Fibroblast of the aortic adventitia (primary cell): ENCODE data around the gene YIPF1. TPM values are rescaled to one million over a fixed set of nuclear protein-coding genes. Genes with fewer than 3 reads are reported as not detected.

ENCODE experiments used
- DNase-seq: peaks from one replicate; pipeline ENCODE4 v3.0.0-alpha.2; 2010; ENCODE audit warnings: low read depth
- H3K4me3 ChIP-seq: 2 replicates; pipeline ENCODE4 v1.5.1; 2011; ENCODE audit warnings: low read depth, mild to moderate bottlenecking, control low read depth, low read length, moderate library complexity
- total RNA-seq: library from RNA; depleted of rRNA; stranded (reverse); fragments of >200 nt; gene quantifications from 2 replicates; pipeline ENCODE4 v1.2.3, GENCODE V29; 2012; ENCODE audit warnings: low replicate concordance
- TF ChIP-seq, protein P1 (sequence below): IDR thresholded peaks from 2 replicates; pipeline ENCODE4 v1.5.1; 2011; ENCODE audit warnings: mild to moderate bottlenecking, low read length, control low read depth, inconsistent platforms; ENCODE audit not compliant: insufficient read depth

Gene YIPF1
- total RNA-seq: 30.1 and 34.4 TPM in 2 replicates

DNA sequence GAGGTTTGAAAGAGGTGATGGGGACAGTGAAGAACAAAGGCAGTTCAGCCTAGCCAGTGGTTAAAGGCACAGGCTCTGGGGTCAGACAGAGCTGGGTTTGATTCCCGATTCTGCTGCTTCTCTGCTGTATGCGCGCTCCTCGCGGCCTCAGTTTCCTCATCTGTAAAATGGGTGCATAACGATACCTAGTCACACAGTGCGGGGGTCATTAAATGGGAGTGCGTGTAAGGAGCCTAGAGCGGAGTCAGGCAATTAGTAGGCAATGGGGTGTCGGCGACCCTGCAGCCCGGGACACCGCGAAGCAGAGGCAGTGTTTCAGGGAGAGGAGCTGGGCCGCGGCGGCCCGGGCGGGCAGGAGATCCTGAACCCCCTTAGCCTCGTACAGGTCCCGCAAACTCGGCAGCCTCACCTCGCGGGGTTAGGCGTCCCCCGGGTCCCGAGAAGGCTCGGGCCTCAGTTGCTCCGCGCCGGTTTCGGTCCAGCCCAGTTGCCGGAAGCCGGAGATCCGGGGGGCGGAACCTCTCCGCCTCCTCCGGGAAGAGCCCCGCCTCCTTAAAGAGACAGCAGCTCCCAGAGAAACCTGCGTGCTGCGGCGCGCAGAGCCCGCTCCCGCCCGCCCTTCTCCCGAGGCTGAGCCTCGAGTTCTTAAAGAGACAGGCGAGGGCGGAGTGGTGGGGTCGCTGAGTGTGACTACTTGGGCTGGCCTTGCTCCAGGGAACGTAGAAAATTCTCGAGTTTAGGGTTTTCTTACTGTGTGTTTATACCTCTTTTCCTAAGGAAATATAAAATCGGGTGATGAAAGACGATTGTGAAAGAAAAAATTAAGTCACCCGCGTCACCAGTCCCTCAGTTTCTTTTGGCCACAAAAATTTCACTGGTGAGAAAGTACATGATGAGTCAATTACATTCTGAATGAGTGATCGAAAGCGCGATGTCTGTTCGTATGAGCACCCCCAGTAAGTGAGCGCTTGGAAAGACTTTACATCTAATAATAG, at the start of gene YIPF1:
TSS of gene YIPF1 (minus strand) at position 494 of the 995 bp plus-strand sequence. CDS start 860 bp downstream, outside the sequence.
- peak; percentile 81 for DNase-seq
- TF ChIP-seq, protein P1, sequence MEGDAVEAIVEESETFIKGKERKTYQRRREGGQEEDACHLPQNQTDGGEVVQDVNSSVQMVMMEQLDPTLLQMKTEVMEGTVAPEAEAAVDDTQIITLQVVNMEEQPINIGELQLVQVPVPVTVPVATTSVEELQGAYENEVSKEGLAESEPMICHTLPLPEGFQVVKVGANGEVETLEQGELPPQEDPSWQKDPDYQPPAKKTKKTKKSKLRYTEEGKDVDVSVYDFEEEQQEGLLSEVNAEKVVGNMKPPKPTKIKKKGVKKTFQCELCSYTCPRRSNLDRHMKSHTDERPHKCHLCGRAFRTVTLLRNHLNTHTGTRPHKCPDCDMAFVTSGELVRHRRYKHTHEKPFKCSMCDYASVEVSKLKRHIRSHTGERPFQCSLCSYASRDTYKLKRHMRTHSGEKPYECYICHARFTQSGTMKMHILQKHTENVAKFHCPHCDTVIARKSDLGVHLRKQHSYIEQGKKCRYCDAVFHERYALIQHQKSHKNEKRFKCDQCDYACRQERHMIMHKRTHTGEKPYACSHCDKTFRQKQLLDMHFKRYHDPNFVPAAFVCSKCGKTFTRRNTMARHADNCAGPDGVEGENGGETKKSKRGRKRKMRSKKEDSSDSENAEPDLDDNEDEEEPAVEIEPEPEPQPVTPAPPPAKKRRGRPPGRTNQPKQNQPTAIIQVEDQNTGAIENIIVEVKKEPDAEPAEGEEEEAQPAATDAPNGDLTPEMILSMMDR: no peak
- H3K4me3 ChIP-seq: peak within 1 kb of the TSS; percentile 100

DNA sequence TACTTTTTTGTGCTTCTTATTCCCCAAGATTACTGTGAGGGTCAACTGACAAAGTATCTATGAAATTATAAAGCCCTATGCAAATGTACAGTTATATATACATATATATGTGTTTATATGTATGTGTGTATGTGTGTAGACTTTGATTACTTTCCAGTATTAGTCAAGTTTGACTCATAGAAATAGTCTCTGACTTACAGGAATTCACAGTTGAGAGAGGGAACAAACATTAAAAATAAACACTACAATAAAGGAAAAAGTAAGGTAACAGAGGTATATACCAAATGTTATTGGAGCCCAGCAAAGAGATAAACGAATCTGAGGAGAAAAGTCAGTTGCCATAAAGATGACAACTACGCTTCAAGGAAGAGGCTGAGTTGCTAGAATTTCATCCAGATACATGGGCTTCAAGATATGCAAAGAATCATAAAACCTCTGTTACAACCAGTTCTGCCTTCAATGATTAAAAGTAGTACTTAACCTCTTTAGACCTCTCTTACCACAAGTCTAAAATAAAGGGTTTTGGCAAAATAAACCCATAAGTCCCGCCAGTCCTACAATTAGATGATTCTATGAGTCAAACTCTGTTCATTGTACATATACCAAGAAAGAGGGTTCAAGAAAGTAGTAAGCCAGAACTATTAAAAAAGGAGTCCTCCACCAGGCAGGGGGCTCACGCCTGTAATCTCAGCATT, 48.7 kb upstream of the YIPF1 start:
- TF ChIP-seq, protein P1: no peak
- H3K4me3 ChIP-seq: no peak overlapping the region
- no peak for DNase-seq

DNA sequence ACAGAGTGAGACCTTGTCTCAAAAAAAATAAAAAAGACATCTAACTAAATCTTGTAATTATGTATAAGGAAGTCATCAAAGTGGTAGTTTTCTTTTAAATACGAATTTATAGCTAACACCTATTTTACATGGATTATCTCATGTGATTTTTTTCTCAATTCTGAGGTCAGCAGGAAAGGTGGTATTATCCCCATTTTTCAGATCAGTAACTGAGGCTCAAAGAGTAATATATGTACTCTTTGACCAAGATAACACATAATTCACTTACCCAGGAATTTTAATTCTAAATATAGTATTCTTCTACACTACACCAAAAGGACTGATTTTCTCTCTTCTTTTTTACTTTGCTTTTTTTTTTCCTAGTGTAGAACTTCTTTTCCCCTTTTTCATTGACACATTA, 46.8 kb upstream of the YIPF1 start:
- no peak overlapping the region for H3K4me3 ChIP-seq
- TF ChIP-seq, protein P1: no peak
- no peak for DNase-seq

DNA sequence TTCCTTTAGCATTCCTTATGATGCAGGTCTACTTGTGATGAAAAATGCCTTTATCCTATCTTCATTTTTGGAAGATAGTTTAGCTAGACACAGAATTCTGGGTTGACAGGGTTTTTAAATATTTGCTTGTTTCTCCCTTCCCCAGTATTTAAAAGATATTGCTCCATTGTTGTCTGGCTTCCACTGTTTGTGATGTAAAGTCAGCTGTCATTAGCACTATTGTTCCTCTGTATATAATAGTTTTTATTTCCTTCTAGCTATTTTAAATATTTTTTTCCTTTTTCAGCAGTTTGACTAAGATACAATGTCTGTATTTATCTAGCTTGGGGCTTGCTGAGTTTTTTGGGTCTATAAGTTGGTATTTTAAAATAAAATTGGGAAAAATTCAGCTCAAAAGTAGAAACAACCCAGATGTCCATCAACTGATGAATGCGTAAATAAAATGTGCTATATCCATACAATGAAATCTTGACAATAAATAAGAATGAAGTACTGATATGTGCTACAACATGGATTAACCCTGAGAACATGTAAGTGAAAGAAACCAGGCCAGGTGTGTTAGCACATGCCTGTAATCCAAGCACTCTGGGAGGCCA, 44.7 kb upstream of the YIPF1 start:
- no peak for DNase-seq
- TF ChIP-seq, protein P1: no peak
- H3K4me3 ChIP-seq: no peak overlapping the region

DNA sequence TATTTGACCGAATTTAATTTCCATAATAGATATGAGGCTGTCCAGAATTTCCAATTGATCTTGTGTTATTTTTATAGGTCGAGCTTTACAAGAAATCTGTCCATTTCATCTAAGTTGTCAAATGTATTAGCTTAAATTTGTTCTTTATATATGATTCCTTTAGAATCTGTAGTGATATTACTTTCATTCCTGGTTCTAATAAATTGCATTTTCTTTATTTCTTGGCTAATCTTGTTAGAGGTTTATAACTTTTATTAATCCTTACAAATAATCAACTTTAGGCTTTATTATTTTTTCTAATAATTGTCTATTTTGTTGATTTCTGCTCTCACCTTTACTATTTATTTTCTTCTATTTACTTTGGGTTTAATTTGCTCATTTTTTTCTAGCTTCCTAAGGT, 41.9 kb upstream of the YIPF1 start:
- TF ChIP-seq, protein P1: no peak
- no peak for DNase-seq
- no peak overlapping the region for H3K4me3 ChIP-seq

DNA sequence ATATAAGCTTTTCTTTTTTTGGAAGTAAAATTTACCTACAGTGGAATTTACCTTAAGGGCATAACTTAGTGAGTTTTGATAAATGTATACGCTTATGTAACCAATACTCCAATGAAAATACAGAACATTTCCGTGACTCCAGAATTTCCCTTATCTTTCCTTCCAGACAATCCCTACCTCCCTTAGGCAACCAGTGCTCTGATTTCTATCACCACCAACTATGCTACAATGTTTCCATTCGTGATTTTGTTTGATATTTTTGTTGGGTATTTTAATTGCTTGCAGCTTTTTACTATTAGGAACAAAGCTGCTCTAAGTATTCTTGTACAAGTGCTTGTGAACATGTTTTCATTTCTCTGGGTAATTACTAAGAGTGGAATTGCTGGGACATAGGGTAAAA, 41.3 kb upstream of the YIPF1 start:
- no peak for DNase-seq
- TF ChIP-seq, protein P1: no peak

More for the DNA sequence above, 41.3 kb upstream of the YIPF1 start:
- H3K4me3 ChIP-seq: no peak overlapping the region
